GM19395 (cell line): ENCODE measurements around the gene OVAAL.

ENCODE experiments used
- ATAC-seq: cut with Tn5 transposase; IDR thresholded peaks from one replicate; pipeline ENCODE4 v1.9.1; 2021; ENCODE audit warnings: mild to moderate bottlenecking, moderate library complexity; ENCODE audit not compliant: unreplicated experiment

Gene OVAAL

GRCh38 chr1:180603223-180603849 is 44.6 kb downstream of the OVAAL start:
- no peak for ATAC-seq

GRCh38 chr1:180603850-180604226 is 45.1 kb downstream of the OVAAL start:
- ATAC-seq: no peak

GRCh38 chr1:180606155-180606554 is 47.4 kb downstream of the OVAAL start:
- no peak for ATAC-seq

DNA sequence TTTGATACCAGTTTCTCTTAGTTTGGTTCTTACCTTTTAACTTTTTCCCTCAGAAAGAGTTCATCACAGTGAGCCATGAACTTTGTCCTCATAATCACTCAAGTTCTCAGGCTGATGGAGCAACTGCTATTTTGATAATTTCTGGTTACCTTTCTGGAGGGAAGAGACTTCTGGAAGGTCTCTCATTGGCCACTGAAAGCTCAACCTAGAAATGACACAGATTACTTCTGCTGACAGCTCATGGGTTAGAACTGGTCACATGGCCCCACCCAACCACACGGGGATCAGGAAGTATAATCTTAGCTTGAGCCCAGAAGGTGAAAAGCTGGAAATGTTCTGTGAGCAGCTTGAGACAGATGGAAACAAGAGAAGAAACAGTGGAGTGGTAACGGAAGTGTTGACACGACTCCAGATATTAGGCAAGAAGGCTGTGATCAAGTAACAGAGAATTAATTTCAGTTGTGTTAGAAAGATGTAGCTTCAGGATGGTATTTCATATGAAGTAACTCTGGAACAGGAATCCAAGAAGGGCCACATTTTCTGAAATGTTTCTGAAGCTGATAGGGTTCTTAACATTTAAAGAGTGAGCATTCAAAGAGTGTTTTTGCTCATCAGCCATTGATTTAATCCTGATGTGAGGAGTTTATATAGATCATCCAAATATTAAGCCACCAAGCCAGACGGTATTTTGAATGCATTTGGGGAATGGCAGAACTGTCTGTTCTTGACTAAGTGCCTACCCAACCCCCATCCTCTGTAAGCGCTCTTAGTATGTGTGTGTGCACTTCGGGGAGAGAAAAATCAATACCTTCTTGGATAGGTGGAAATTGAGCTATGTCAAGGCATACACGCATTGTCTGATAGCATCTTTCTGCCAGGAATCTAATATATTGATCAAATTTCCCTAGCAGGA is 51.1 kb downstream of the OVAAL start:
- ATAC-seq: no peak

DNA sequence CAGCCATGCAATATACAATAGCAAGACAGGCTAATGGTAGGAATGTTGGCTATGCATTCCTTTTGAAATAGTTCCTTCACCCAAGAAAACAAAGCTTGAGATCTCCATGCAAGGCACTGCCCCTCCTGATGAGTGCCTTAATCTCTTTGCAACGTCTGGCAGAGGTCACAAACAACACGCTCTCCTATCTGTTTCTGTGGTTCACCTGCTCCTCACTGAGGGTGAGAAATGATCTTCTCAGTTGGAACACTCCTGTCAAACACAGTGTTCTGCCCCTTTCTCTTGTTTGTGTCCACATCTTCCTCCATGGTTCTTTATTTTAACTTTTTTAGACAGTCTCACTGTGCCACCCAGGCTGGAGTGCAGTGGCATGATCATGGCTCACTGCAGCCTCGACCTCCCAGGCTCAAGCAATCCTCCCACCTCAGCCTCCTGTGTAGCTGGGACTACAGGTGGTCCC is 51.8 kb downstream of the OVAAL start:
- no peak for ATAC-seq

DNA sequence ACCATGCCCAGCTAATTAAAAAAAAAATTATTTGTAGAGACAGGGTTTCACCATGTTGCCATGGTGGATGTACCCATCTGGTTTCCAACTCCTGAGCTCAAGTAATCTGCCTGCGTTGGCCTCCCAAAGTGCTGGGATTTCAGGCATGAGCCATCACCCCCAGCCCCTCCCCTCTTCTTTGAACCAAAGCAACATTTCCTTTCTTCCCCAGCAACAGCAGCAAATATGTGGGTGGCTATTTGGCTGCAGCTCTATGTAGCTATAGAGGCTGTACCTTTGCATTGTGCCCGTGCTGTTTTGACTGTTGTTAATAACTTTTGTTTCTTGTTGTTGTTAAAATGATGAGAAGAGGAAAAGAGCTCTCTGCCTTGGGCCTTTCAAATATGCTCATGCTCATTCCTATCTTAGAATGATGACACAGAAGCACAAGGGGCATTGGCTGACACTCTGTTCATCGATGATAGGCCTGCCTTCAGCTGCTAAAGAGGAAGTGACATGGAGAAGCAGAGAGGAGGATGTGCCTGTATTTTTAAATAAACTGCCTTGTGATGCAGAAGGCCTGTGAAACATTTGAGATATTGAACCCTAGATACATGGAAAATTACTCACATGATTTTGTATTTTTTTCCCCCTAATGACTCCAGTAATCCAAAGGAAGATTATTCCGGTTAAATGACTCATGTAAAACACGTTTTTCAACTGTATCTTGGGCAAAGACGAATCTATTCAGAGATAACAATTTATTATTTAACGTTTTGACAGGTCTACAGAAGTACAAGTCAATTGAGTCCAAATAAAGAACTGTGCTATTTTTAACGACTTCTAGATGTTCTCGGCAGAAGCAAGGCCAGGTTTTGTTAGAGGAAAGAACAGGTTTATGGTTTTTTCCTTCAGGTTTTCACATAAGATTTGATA is 52.5 kb downstream of the OVAAL start:
- no peak for ATAC-seq

DNA sequence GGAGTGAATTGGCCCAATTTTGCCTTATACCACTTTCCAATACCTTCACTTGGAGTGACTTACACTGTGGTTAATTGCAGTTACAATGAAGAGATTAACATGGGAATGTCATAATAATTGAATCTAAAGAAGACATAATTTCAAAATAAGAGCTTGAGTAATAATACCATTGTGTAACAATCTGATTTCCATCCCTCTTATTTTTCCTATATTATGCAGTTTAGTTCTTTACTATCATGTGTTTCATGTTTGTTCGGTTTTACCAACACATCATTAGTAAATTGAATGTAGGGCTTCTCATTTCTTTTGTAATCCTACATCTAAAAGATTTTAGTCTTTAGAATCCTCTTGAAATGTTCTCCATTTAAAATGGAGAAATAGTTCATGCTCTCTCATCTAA is 53.9 kb downstream of the OVAAL start:
- ATAC-seq: no peak

DNA sequence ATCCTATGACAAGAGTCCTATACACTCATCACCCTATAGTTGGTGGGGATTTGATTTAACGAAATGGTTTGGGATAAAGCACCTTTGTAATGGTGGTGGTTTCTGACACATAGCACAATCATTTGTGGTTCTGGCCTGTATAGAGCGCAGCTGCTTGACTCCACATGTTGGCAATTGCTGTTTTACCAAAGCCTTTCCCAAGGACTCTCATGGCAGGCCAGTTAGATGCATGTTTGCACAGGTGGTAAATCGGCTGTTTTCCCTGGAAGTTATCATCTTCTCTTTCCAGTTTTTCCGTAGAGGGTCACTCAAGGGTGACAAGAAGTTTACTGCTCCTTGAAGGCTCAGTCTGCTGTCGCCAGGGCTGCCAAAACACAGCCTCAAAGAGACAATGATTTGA is 56.0 kb downstream of the OVAAL start:
- ATAC-seq: no peak

DNA sequence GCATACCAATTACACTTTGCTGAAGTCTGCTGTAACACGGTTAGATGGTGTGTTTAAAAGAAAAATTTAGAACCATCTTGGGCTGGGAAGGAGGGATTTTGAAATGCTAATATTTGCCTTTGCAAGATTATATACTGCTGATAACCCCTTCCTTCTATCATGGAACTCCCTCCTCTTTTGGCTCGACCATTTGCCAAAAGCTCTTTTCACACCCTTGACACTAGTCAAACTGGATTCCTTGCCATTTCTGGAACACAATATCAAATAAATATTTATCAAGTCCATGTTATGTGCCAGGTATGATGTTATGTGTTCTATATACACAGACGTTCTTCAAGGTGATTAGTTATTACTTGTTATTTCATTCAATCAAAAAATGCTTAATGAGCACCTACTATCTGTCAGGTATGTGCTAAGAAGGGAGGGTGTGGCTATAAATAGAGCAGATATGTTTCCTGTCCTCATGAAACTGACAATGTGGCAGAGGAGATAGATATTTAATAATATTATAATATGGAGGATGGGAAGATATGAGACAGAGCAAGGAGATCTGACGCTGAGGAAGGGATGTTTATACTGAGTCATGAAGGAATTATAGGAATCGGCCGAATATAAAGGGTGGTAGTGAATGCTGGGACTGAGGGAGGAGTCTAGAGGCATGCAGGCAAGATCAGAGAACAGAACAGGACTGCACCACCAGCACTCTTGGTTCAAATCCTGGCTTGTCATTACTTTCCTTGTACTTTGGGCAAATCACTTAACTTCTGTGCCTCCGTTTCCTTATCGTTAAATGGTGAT is 56.9 kb downstream of the OVAAL start:
- ATAC-seq: no peak
